Skin of body (tissue), 2 donors: ENCODE measurements around the gene IFNGR2. TPM values are rescaled to one million over a fixed set of nuclear protein-coding genes. Genes with fewer than 3 reads are reported as not detected.
A peak's percentile ranks its signal among the peaks of the same experiment; 100 is the strongest.
"Not testable (repeated sequence)": the region's sequence is repeated elsewhere in the genome, so short reads cannot be mapped to it uniquely, and the experiment has no call there.

Experiments
- DNase-seq: peaks from one replicate; lab custom pipeline; 2025; lab: John Stamatoyannopoulos, UW
- total RNA-seq: library from RNA; depleted of rRNA; stranded (reverse); fragments of >200 nt; gene quantifications from one replicate; pipeline ENCODE4 v1.2.3, GENCODE V29; 2014

IFNGR2 gene
- total RNA-seq, 1 donor from 2014 or later = 63.1 TPM

GRCh38 chr21:33377221-33377920, 25.8 kb upstream of the IFNGR2 start:
- DNase-seq = no peak

GRCh38 chr21:33378081-33378480, 25.1 kb upstream of the IFNGR2 start:
- no peak for DNase-seq

GRCh38 chr21:33379934-33380333, 23.3 kb upstream of the IFNGR2 start:
- not testable (repeated sequence) for DNase-seq

- peak; percentile 57 for DNase-seq
Measured at GRCh38 chr21:33380483-33380998, 22.7 kb upstream of the IFNGR2 start.

- not testable (repeated sequence) for DNase-seq
Measured at GRCh38 chr21:33381381-33381780, 21.8 kb upstream of the IFNGR2 start.

- no peak for DNase-seq
Measured at GRCh38 chr21:33383056-33383888, 19.9 kb upstream of the IFNGR2 start.

- DNase-seq = no peak
Measured at GRCh38 chr21:33384841-33385331, 18.3 kb upstream of the IFNGR2 start.

GRCh38 chr21:33386222-33386784, 16.9 kb upstream of the IFNGR2 start:
- DNase-seq = no peak

- no peak for DNase-seq
Measured at GRCh38 chr21:33387294-33387693, 15.9 kb upstream of the IFNGR2 start.

- DNase-seq = no peak
Measured at GRCh38 chr21:33388188-33388587, 15.0 kb upstream of the IFNGR2 start.

GRCh38 chr21:33390479-33390878, 12.7 kb upstream of the IFNGR2 start:
- DNase-seq = no peak

- DNase-seq = no peak
Measured at GRCh38 chr21:33391656-33392055, 11.6 kb upstream of the IFNGR2 start.

GRCh38 chr21:33392284-33392985, 10.8 kb upstream of the IFNGR2 start:
- no peak for DNase-seq

- DNase-seq = no peak
Measured at GRCh38 chr21:33393348-33393747, 9.9 kb upstream of the IFNGR2 start.

- DNase-seq = no peak
Measured at GRCh38 chr21:33394260-33394659, 9.0 kb upstream of the IFNGR2 start.

- DNase-seq = no peak
Measured at GRCh38 chr21:33395891-33396331, 7.3 kb upstream of the IFNGR2 start.

- DNase-seq = no peak
Measured at GRCh38 chr21:33396436-33396835, 6.8 kb upstream of the IFNGR2 start.

GRCh38 chr21:33396951-33397350, 6.3 kb upstream of the IFNGR2 start:
- DNase-seq = no peak

- no peak for DNase-seq
Measured at GRCh38 chr21:33397717-33398116, 5.5 kb upstream of the IFNGR2 start.

- DNase-seq = no peak
Measured at GRCh38 chr21:33398361-33398760, 4.9 kb upstream of the IFNGR2 start.

- DNase-seq = peak; percentile 86
Measured at GRCh38 chr21:33401630-33401992, 1.6 kb upstream of the IFNGR2 start.
